Measurements from ENCODE around the gene SPSB4. TPM values are rescaled to one million over a fixed set of nuclear protein-coding genes. Genes with fewer than 3 reads are reported as not detected.

Gene SPSB4
- total and polyA plus RNA-seq, 2 donors (not counting 1 experiment from before 2014, with no cell fraction given) = not detected

GRCh38 chr3:141072950-141073349, 21.8 kb downstream of the SPSB4 start:
- peaks cover 0 to 2% (median 0%) of the 10 kb centered on the region in 4 experiments for H3K27me3 ChIP-seq (replicated peaks in 1 of 4; ENCODE audit: control extremely low read depth in 1 of 4, control insufficient read depth in 3 of 4, insufficient read depth in 4 of 4, low read length in 3 of 4)
- POLR2A ChIA-PET = no interaction called here
- no peak overlapping the region for H3K27ac ChIP-seq (ENCODE audit: low read length in 2 of 2)
- H3K9me3 ChIP-seq (ENCODE audit: control extremely low read depth in 1 of 3, control insufficient read depth in 2 of 3, insufficient read depth in 1 of 3, low read length in 2 of 3) = no peaks in the 10 kb centered on the region
- no peak overlapping the region for H3K9ac ChIP-seq (ENCODE audit: low read length)
- CTCF ChIA-PET = no interaction called here
- H3K4me2 ChIP-seq (replicated peaks; ENCODE audit: low read depth, low read length, poor library complexity, severe bottlenecking) = no peak overlapping the region
- Mint-ChIP-seq H3K4me3 (no peak overlapping the region), H3K27me3 (peaks cover 5% of the 10 kb centered on the region), H3K27ac (no peak overlapping the region), H3K4me1 (peaks cover 14% of the 10 kb centered on the region), H3K9me3 (ENCODE audit: insufficient read depth) (no peaks in the 10 kb centered on the region)
- WGBS (ENCODE audit: insufficient coverage) = no CpG with 5 or more reads among the region's 5 CpGs
- H3K4me3 ChIP-seq (ENCODE audit: control extremely low read depth in 1 of 5, extremely low read depth in 1 of 5, insufficient read depth in 1 of 5, low read depth in 2 of 5, low read length in 4 of 5) = no peak overlapping the region
- no peak overlapping the region for H2AFZ ChIP-seq (ENCODE audit: insufficient read depth, low read depth, low read length, poor library complexity, severe bottlenecking)
- TF ChIP-seq EZH2 (IDR thresholded peaks at IDR 0.05; ENCODE audit: borderline replicate concordance, insufficient read depth, low read depth, low read length, poor library complexity, severe bottlenecking) = no peak
- TF ChIP-seq, protein P1, sequence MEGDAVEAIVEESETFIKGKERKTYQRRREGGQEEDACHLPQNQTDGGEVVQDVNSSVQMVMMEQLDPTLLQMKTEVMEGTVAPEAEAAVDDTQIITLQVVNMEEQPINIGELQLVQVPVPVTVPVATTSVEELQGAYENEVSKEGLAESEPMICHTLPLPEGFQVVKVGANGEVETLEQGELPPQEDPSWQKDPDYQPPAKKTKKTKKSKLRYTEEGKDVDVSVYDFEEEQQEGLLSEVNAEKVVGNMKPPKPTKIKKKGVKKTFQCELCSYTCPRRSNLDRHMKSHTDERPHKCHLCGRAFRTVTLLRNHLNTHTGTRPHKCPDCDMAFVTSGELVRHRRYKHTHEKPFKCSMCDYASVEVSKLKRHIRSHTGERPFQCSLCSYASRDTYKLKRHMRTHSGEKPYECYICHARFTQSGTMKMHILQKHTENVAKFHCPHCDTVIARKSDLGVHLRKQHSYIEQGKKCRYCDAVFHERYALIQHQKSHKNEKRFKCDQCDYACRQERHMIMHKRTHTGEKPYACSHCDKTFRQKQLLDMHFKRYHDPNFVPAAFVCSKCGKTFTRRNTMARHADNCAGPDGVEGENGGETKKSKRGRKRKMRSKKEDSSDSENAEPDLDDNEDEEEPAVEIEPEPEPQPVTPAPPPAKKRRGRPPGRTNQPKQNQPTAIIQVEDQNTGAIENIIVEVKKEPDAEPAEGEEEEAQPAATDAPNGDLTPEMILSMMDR (IDR thresholded peaks at IDR 0.05) = no peak
- intact Hi-C loops (cut with micrococcal nuclease) = no loop called here
- H3K79me2 ChIP-seq (ENCODE audit: control insufficient read depth, insufficient read depth, low read length) = no peaks in the 10 kb centered on the region
- H3K36me3 ChIP-seq (replicated peaks in 1 of 2; ENCODE audit: control extremely low read depth in 1 of 2, control insufficient read depth in 1 of 2, extremely low read depth in 1 of 2, insufficient read depth in 2 of 2, low read length in 1 of 2) = no peaks in the 10 kb centered on the region
- ATAC-seq (ENCODE audit: low read depth) (no peak), DNase-seq (no peak)
- H3K4me1 ChIP-seq (ENCODE audit: control insufficient read depth in 2 of 2, insufficient read depth in 2 of 2, low read length in 2 of 2) = peaks cover 0 to 10% of the 10 kb centered on the region in 2 donors
- H4K20me1 ChIP-seq (ENCODE audit: control insufficient read depth, insufficient read depth, low read length, poor library complexity, severe bottlenecking) = no peaks in the 10 kb centered on the region

DNA sequence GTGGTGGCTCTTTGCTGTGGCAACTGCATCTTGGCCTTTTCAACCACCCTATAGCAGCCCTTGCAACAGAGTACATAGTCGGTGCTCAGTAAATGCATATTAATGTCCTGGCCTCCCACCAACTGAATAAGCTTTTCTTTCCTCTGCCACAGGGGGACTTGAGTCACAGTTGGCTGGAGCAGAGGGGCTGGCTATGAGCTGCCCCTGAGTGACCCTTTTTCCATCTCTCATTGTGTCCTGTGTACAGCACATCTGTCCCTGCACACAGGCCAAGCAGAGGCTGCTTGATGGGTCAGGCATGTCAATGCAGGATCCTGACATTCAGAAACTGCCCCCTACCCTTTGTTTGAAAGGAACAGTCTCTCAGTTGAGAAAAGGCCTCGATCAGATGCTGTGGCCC, 22.4 kb downstream of the SPSB4 start:
- Histone ChIP-seq H3K79me2 (ENCODE audit: control insufficient read depth, insufficient read depth, low read length) (no peaks in the 10 kb centered on the region), H3K27ac (ENCODE audit: low read length in 2 of 2) (no peak overlapping the region), H2AFZ (ENCODE audit: insufficient read depth, low read depth, low read length, poor library complexity, severe bottlenecking) (no peak overlapping the region), H3K4me3 (ENCODE audit: control extremely low read depth in 1 of 5, extremely low read depth in 1 of 5, insufficient read depth in 1 of 5, low read depth in 2 of 5, low read length in 4 of 5) (no peak overlapping the region), H3K27me3 (replicated peaks in 1 of 4; ENCODE audit: control extremely low read depth in 1 of 4, control insufficient read depth in 3 of 4, insufficient read depth in 4 of 4, low read length in 3 of 4) (peaks cover 0 to 2% (median 0%) of the 10 kb centered on the region in 4 experiments), H3K4me1 (ENCODE audit: control insufficient read depth in 2 of 2, insufficient read depth in 2 of 2, low read length in 2 of 2) (peaks cover 0 to 10% of the 10 kb centered on the region in 2 donors), H3K4me2 (replicated peaks; ENCODE audit: low read depth, low read length, poor library complexity, severe bottlenecking) (no peak overlapping the region), H3K9me3 (ENCODE audit: control extremely low read depth in 1 of 3, control insufficient read depth in 2 of 3, insufficient read depth in 1 of 3, low read length in 2 of 3) (no peaks in the 10 kb centered on the region), H4K20me1 (ENCODE audit: control insufficient read depth, insufficient read depth, low read length, poor library complexity, severe bottlenecking) (no peaks in the 10 kb centered on the region), H3K9ac (ENCODE audit: low read length) (no peak overlapping the region), H3K36me3 (replicated peaks in 1 of 2; ENCODE audit: control extremely low read depth in 1 of 2, control insufficient read depth in 1 of 2, extremely low read depth in 1 of 2, insufficient read depth in 2 of 2, low read length in 1 of 2) (no peaks in the 10 kb centered on the region)
- DNase-seq (no peak), ATAC-seq (ENCODE audit: low read depth) (no peak)
- intact Hi-C loops (cut with micrococcal nuclease) = no loop called here
- Mint-ChIP-seq H3K9me3 (ENCODE audit: insufficient read depth) (no peaks in the 10 kb centered on the region), H3K4me3 (no peak overlapping the region), H3K27ac (no peak overlapping the region), H3K4me1 (peaks cover 14% of the 10 kb centered on the region), H3K27me3 (peaks cover 2% of the 10 kb centered on the region)
- ChIA-PET CTCF (no interaction called here), POLR2A (no interaction called here)
- TF ChIP-seq, protein P1 (IDR thresholded peaks at IDR 0.05) = no peak
- TF ChIP-seq EZH2 (IDR thresholded peaks at IDR 0.05; ENCODE audit: borderline replicate concordance, insufficient read depth, low read depth, low read length, poor library complexity, severe bottlenecking) = no peak
- WGBS (ENCODE audit: insufficient coverage) = 90% methylated on average over 2 of the region's 2 CpGs
